Endothelial cell of umbilical vein (primary cell): ENCODE data around the gene CCDC190. TPM values are rescaled to one million over a fixed set of nuclear protein-coding genes. Genes with fewer than 3 reads are reported as not detected.

Experiments
- BruUV-seq: library from RNA; stranded (reverse); fragments of 400-500 nt; replicated peaks from 2 replicates; lab custom pipeline; 2021; lab: Mats Ljungman, UMichigan
- CTCF ChIA-PET: fragments of 300-600, 350-600 bp; sonication (Branson Sonifier 250); formaldehyde crosslinking; loops from one replicate; lab custom pipeline; 2021; ENCODE audit warnings: antibody characterized with exemption, inconsistent platforms; lab: Charles Lee
- POLR2A ChIA-PET: fragments of 300-600, 350-600 bp; sonication (Branson Sonifier 250); formaldehyde crosslinking; loops from one replicate; lab custom pipeline; 2021; ENCODE audit warnings: antibody characterized with exemption, inconsistent platforms; lab: Charles Lee
- DNase-seq: peaks from one replicate; pipeline ENCODE4 v3.0.0-alpha.2; 2011; ENCODE audit warnings: low read depth, low spot score
- FAIRE-seq: peaks from 2 replicates; lab custom pipeline; 2011; peaks lifted over from hg19 to GRCh38; lab: Jason Lieb, UNC
- H2AFZ ChIP-seq: 2 replicates; pipeline ENCODE4 v1.6.0; 2012; ENCODE audit warnings: low read depth, low read length, control low read depth, inconsistent platforms
- H3K27ac ChIP-seq: 2 replicates; pipeline ENCODE4 v1.5.1; 2011; ENCODE audit warnings: low read depth, mild to moderate bottlenecking, control low read depth, low read length, moderate library complexity; ENCODE audit not compliant: insufficient read depth
- H3K27me3 ChIP-seq, 2 experiments: 2 replicates each; pipeline versions ENCODE4 v1.6.0 to v1.6.1; 2011; ENCODE audit warnings: low read length in 2 of 2, mixed read lengths in 1 of 2; ENCODE audit not compliant: control insufficient read depth in 2 of 2, insufficient read depth in 2 of 2
- H3K36me3 ChIP-seq, 2 experiments: 2 replicates in 1 of 2; 3 replicates in 1 of 2; pipeline ENCODE4 v1.5.1; 2011; ENCODE audit warnings: low read length in 2 of 2, mild to moderate bottlenecking in 1 of 2, moderate library complexity in 1 of 2; ENCODE audit not compliant: control insufficient read depth in 2 of 2, insufficient read depth in 2 of 2; ENCODE audit errors: extremely low read depth in 1 of 2
- H3K4me1 ChIP-seq: 3 replicates; pipeline ENCODE4 v1.5.1; 2011; ENCODE audit warnings: mild to moderate bottlenecking, low read length; ENCODE audit not compliant: control insufficient read depth, insufficient read depth; ENCODE audit errors: extremely low read depth
- H3K4me2 ChIP-seq: 2 replicates; pipeline ENCODE4 v1.6.1; 2011; ENCODE audit warnings: low read length, control low read depth, mixed read lengths; ENCODE audit not compliant: insufficient read depth
- H3K4me3 ChIP-seq, 3 experiments: fragments of 200-600 bp in 1 of 3; sonication (generic), shearing (Covaris generic) in 1 of 3; replicated peaks in 1 of 3; 2 replicates each; pipeline ENCODE4 v1.5.1; 2011 to 2016; ENCODE audit warnings: control low read depth in 3 of 3, low read length in 3 of 3, mild to moderate bottlenecking in 2 of 3, inconsistent platforms in 1 of 3, low read depth in 1 of 3, moderate library complexity in 1 of 3; ENCODE audit not compliant: insufficient read depth in 1 of 3
- H3K79me2 ChIP-seq: 2 replicates; pipeline ENCODE4 v1.6.0; 2012; ENCODE audit warnings: low read length, inconsistent platforms; ENCODE audit not compliant: control insufficient read depth, insufficient read depth
- H3K9ac ChIP-seq: replicated peaks from 2 replicates; pipeline ENCODE3; 2011; ENCODE audit warnings: low read length, control low read depth; ENCODE audit not compliant: insufficient read depth; ENCODE audit errors: extremely low read depth
- H3K9me1 ChIP-seq: replicated peaks from 3 replicates; pipeline ENCODE4 v1.6.0; 2011; ENCODE audit warnings: mild to moderate bottlenecking, low read length; ENCODE audit not compliant: control insufficient read depth, insufficient read depth; ENCODE audit errors: extremely low read depth
- H3K9me3 ChIP-seq: replicated peaks from 2 replicates; pipeline ENCODE4 v1.5.1; 2012; ENCODE audit warnings: low read length, inconsistent platforms; ENCODE audit not compliant: control insufficient read depth, insufficient read depth
- H4K20me1 ChIP-seq: replicated peaks from 2 replicates; pipeline ENCODE3; 2011; ENCODE audit warnings: mild to moderate bottlenecking, low read length; ENCODE audit not compliant: control insufficient read depth, insufficient read depth; ENCODE audit errors: extremely low read depth
- FOS ChIP-seq: IDR thresholded peaks from 2 replicates; pipeline ENCODE4 v1.6.1; 2011; ENCODE audit warnings: mild to moderate bottlenecking, low read length, moderate library complexity, borderline replicate concordance; ENCODE audit not compliant: insufficient read depth
- MYC ChIP-seq: IDR thresholded peaks from one replicate; pipeline ENCODE4 v1.6.1; 2011; ENCODE audit warnings: mild to moderate bottlenecking, low read depth, low read length
- dilution Hi-C: fragments of 300-500 bp; cut with MboI; formaldehyde crosslinking; loops from one replicate; pipeline ENCODE4 v1.15.0; 2019; ENCODE audit warnings: low sequenced_read_pairs; ENCODE audit not compliant: extremely low pct_ligation_motif_present
- intact Hi-C: fragments of 100-400 bp; cut with micrococcal nuclease; formaldehyde crosslinking; loops from one replicate; pipeline ENCODE4 v1.10.0; 2022
- polyA plus RNA-seq, 4 experiments: library from polyadenylated mRNA; depleted of rRNA in 3 of 4; stranded (reverse) in 3 of 4; unstranded in 1 of 4; fragments of >200 nt; gene quantifications; 2 replicates each; pipeline versions ENCODE4 v1.2.1 to v1.2.3, GENCODE V29; 2011 to 2012; ENCODE audit warnings: missing spikeins in 1 of 4
- total RNA-seq: library from RNA; stranded (reverse); gene quantifications from 2 replicates; pipeline ENCODE4 v1.2.3, GENCODE V29; 2021
- TF ChIP-seq, protein P1 (sequence below), 2 donors: IDR thresholded peaks; 1 replicate in 1 of 2; 2 replicates in 1 of 2; pipeline ENCODE4 v1.5.1; 2011; ENCODE audit warnings: low read length in 2 of 2, mild to moderate bottlenecking in 2 of 2, moderate library complexity in 2 of 2, control low read depth in 1 of 2, inconsistent platforms in 1 of 2, low read depth in 1 of 2; ENCODE audit not compliant: insufficient read depth in 1 of 2; ENCODE audit errors: extremely low read depth in 1 of 2

Gene CCDC190
- total and polyA plus RNA-seq, 2 donors (not counting 3 experiments of a cell fraction or from before 2014, with no cell fraction given) = 3.7 to 9.0 TPM

- DNase-seq (peak; percentile 78), FAIRE-seq (peak; percentile 71)
- H3K36me3 ChIP-seq = no peaks in the 10 kb centered on the region
- dilution Hi-C loops (no loop called here), intact Hi-C loops (loop anchor here (1.0 to 10.0 kb wide), 3 partner anchors 223 to 687 kb away; no protein-coding TSS in a partner anchor)
- no peak overlapping the region for H3K4me3 ChIP-seq
- H3K9me3 ChIP-seq = no peaks in the 10 kb centered on the region
- no peak overlapping the region for H2AFZ ChIP-seq
- no peak overlapping the region for H3K4me2 ChIP-seq
- no peak overlapping the region for H3K27ac ChIP-seq
- CTCF ChIA-PET = interaction anchor here (0.7 to 4.7 kb wide), 32 partner anchors 9 to 1939 kb away, joined by 3 to 129 read pairs (median 4); partner anchors contain the start of genes CCDC190 and RGS4
- H4K20me1 ChIP-seq = no peaks in the 10 kb centered on the region
- POLR2A ChIA-PET = interaction anchor here (0.5 to 0.7 kb wide), 2 partner anchors 323 to 484 kb away, joined by 3 read pairs; no protein-coding TSS in a partner anchor
- H3K79me2 ChIP-seq = no peaks in the 10 kb centered on the region
- no peak overlapping the region for H3K9ac ChIP-seq
- TF ChIP-seq, protein P1, sequence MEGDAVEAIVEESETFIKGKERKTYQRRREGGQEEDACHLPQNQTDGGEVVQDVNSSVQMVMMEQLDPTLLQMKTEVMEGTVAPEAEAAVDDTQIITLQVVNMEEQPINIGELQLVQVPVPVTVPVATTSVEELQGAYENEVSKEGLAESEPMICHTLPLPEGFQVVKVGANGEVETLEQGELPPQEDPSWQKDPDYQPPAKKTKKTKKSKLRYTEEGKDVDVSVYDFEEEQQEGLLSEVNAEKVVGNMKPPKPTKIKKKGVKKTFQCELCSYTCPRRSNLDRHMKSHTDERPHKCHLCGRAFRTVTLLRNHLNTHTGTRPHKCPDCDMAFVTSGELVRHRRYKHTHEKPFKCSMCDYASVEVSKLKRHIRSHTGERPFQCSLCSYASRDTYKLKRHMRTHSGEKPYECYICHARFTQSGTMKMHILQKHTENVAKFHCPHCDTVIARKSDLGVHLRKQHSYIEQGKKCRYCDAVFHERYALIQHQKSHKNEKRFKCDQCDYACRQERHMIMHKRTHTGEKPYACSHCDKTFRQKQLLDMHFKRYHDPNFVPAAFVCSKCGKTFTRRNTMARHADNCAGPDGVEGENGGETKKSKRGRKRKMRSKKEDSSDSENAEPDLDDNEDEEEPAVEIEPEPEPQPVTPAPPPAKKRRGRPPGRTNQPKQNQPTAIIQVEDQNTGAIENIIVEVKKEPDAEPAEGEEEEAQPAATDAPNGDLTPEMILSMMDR (IDR thresholded peaks at IDR 0.05; ENCODE audit: extremely low read depth in 1 of 2, insufficient read depth in 1 of 2, low read depth in 1 of 2, low read length in 2 of 2) = peak; percentile 78 to 82
- TF ChIP-seq FOS = no peak
- no peak for TF ChIP-seq MYC
- BruUV-seq = no TSS peak
- H3K4me1 ChIP-seq = no peaks in the 10 kb centered on the region
- no peaks in the 10 kb centered on the region for H3K9me1 ChIP-seq
- no peaks in the 10 kb centered on the region for H3K27me3 ChIP-seq
These were observed 13.0 kb downstream of the CCDC190 start for GRCh38 chr1:162847839-162848453.
